AG09309 (cell line): Measurements from ENCODE around the gene POU2AF2.
"Not testable (repeated sequence)": the region's sequence is repeated elsewhere in the genome, so short reads cannot be mapped to it uniquely, and the experiment has no call there.

ENCODE experiments used
- DNase-seq: peaks from one replicate; pipeline ENCODE4 v3.0.0-alpha.2; 2010; ENCODE audit warnings: low read depth
- H3K4me3 ChIP-seq: 2 replicates; pipeline ENCODE4 v1.5.1; 2011; ENCODE audit warnings: mild to moderate bottlenecking, low read depth, low read length, moderate library complexity; ENCODE audit not compliant: control insufficient read depth
- CTCF ChIP-seq: IDR thresholded peaks from 2 replicates; pipeline ENCODE4 v1.5.1; 2011; ENCODE audit warnings: mild to moderate bottlenecking, low read depth, low read length, inconsistent platforms; ENCODE audit not compliant: insufficient read depth, control insufficient read depth; ENCODE audit errors: missing control alignments

The POU2AF2 gene

GRCh38 chr11:111308140-111308539 lies 62.6 kb downstream of the POU2AF2 start:
- H3K4me3 ChIP-seq: no peak overlapping the region
- TF ChIP-seq CTCF: no peak
- DNase-seq: no peak

DNA sequence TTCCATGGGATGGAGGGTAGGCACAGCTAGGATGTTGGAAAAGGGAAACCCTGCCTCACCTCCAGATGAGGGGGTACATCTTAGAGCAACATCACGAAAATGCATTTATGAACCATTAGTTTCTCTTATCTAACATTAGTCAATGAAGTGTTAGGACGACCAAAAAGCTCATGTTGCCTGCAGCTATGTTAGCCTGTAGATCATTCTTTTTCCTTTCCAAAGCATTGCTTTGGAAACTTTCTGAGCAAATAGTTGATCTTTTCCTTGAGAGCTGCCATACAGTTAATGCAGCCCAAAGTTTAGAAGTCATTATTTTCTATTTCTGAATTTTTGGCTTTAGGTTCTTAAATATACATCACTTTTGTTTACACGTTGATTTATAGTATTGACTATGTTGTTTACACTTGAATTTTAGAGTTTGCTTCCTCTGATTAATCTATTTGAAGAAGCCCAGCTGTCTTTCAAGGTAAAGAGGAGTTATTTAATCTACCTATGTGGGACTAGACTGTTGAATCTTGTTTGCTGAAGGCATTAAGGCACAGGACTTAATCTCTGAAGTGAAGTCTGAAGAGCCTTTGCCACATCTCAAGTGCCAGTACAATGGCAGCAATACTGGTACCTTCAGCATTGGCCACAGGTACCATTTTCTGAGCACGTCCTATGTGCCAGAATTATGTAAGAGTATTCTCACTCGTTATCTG lies 63.8 kb downstream of the POU2AF2 start:
- no peak for DNase-seq
- no peak overlapping the region for H3K4me3 ChIP-seq
- no peak for TF ChIP-seq CTCF

GRCh38 chr11:111310088-111310487 lies 64.6 kb downstream of the POU2AF2 start:
- DNase-seq: no peak
- no peak for TF ChIP-seq CTCF
- H3K4me3 ChIP-seq: no peak overlapping the region

DNA sequence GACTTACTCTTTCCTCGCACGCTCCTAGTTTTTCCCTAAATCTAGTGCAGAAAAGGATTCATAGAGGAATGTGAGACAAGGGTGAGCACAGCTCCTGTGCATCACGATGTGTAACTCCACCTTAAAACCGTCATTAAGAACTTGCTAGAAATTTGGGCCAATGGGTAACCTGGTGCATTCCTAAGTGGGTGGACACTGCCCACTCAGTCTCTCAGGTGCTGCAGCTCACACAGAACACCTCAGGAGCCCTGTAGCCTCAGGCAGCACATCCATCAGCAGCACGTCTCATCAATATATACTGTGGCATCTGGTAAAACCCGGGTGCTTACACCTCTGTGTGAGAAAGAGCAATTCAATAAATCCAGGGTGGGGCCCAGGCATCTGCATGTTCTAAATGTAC lies 65.2 kb downstream of the POU2AF2 start:
- DNase-seq: no peak
- TF ChIP-seq CTCF: no peak
- H3K4me3 ChIP-seq: no peak overlapping the region

DNA sequence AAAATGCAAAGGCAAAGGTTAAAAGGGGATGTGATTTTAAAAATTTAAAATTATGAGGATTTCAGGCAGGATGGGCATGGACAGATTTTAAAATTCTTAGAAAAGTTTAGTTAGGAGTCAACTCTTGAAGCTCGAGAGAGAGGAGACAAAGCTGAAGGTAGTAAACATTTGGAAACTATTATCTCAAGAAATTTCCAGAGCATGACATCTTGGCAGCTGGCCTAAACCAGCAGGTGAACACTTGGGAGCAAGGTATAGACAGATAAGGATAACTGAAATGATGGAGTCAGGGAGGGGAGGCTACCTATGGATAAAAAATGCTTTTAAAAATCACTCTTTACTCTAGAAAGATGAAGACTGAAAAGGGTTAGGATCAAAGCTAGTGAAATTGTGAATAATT lies 66.6 kb downstream of the POU2AF2 start:
- TF ChIP-seq CTCF: no peak
- no peak for DNase-seq
- no peak overlapping the region for H3K4me3 ChIP-seq

DNA sequence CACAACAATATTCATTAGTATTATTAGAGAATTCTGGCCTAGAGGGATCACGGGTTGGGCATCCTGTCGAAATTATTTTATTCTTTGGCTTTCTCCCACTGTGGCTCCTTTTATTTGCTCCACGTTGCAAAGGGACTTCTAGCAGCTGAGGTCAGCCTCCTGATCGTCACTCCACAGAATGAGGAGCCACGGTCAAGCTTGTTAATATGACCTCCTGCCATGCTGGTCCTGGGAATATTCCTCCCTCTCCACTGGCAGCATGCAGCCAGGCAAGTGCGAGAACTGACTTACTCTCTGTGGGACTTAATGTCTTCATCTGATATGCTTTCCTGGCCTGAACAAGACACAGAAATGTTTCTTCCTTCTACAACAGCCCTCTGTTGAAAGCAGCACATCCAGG lies 73.8 kb downstream of the POU2AF2 start:
- H3K4me3 ChIP-seq: no peak overlapping the region
- no peak for DNase-seq
- TF ChIP-seq CTCF: no peak

DNA sequence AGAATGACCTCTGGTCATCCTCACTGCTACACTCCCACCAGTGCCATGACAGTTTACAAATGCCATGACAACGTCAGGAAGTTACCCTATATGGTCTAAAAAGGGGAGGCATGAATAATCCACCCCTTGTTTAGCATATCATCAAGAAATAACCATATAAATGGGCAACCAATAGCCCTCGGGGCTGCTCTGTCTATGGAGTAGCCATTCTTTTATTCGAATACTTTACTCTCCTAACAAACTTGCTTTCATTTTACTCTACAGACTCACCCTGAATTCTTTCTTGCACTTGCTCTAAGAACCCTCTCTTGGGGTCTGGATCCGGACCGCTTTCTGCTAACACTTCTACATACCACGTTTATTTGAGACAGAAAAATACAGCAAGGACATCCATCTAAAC lies 74.7 kb downstream of the POU2AF2 start:
- DNase-seq, H3K4me3 ChIP-seq: not testable (repeated sequence)
